Cardiac muscle cell (in vitro differentiated cells and primary cell): ENCODE data around the gene FNDC3A. TPM values are rescaled to one million over a fixed set of nuclear protein-coding genes. Genes with fewer than 3 reads are reported as not detected.
"Not testable (repeated sequence)": the region's sequence is repeated elsewhere in the genome, so short reads cannot be mapped to it uniquely, and the experiment has no call there.

Experiments used
- DNase-seq, 2 donors: peaks; one replicate each; pipeline versions ENCODE4 v3.0.0 to v3.0.0-alpha.2; 2010 to 2017; ENCODE audit warnings: low read depth in 1 of 2, low spot score in 1 of 2
- H3K27ac ChIP-seq: fragments of 200-600 bp; sonication (generic); 2 replicates; pipeline ENCODE4 v1.5.1; 2016
- H3K27me3 ChIP-seq: fragments of 200-600 bp; sonication (generic); 2 replicates; pipeline ENCODE4 v1.6.0; 2016; ENCODE audit warnings: control low read depth
- H3K36me3 ChIP-seq: fragments of 200-600 bp; sonication (generic); 2 replicates; pipeline ENCODE4 v1.5.1; 2016; ENCODE audit warnings: control low read depth
- H3K4me1 ChIP-seq: fragments of 200-600 bp; sonication (generic); 2 replicates; pipeline ENCODE4 v1.8.1; 2017; ENCODE audit warnings: low read depth, mild to moderate bottlenecking, mixed run types
- H3K4me3 ChIP-seq: fragments of 200-600 bp; sonication (generic); 2 replicates; pipeline ENCODE4 v1.5.1; 2016; ENCODE audit warnings: mild to moderate bottlenecking
- H3K9me3 ChIP-seq: fragments of 200-600 bp; sonication (generic); 2 replicates; pipeline ENCODE4 v1.5.1; 2017; ENCODE audit warnings: low read depth, mild to moderate bottlenecking, control low read depth
- polyA plus RNA-seq: library from polyadenylated mRNA; unstranded; fragments of >200 nt; fragmentation: Nextera tagmentation; extraction: Ambion mirVana; gene quantifications from 2 replicates; pipeline ENCODE4 v1.2.1, GENCODE V29; 2016
- total RNA-seq: library from RNA; depleted of rRNA; stranded (reverse); fragments of >200 nt; gene quantifications from 2 replicates; pipeline ENCODE4 v1.2.3, GENCODE V29; 2016
- TF ChIP-seq, protein P1 (sequence below): IDR thresholded peaks from 2 replicates; pipeline ENCODE4 v1.5.1; 2012; ENCODE audit warnings: low read depth, mild to moderate bottlenecking, low read length

The FNDC3A gene
- total and polyA plus RNA-seq, 2 experiments from 2014 or later = 18.6 to 28.4 TPM

DNA sequence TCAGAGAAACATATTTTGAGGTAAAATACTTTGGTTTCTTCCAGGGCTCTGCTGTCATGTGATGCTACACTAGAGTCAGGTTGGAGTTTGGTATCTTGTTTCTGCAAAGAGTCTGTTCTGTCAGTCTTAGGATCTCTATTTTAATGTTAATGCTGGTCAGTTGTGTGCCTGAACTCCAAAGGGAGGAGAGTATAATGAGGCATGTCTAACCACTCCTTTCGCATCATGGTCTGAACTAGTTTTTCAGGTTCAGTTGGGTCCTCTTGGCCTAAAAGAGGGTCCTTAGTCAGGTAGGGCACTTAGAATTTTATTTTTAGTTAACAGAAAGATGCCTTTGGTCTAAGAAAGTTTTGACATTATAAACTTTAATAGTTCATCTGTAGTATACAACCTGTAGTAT lies 78.2 kb downstream of the FNDC3A start:
- Histone ChIP-seq H3K27ac (no peak overlapping the region), H3K9me3 (no peaks in the 10 kb centered on the region), H3K4me1 (no peaks in the 10 kb centered on the region), H3K27me3 (no peaks in the 10 kb centered on the region), H3K36me3 (no peaks in the 10 kb centered on the region), H3K4me3 (no peak overlapping the region)
- DNase-seq = no peak
- TF ChIP-seq, protein P1, sequence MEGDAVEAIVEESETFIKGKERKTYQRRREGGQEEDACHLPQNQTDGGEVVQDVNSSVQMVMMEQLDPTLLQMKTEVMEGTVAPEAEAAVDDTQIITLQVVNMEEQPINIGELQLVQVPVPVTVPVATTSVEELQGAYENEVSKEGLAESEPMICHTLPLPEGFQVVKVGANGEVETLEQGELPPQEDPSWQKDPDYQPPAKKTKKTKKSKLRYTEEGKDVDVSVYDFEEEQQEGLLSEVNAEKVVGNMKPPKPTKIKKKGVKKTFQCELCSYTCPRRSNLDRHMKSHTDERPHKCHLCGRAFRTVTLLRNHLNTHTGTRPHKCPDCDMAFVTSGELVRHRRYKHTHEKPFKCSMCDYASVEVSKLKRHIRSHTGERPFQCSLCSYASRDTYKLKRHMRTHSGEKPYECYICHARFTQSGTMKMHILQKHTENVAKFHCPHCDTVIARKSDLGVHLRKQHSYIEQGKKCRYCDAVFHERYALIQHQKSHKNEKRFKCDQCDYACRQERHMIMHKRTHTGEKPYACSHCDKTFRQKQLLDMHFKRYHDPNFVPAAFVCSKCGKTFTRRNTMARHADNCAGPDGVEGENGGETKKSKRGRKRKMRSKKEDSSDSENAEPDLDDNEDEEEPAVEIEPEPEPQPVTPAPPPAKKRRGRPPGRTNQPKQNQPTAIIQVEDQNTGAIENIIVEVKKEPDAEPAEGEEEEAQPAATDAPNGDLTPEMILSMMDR = no peak

- DNase-seq = no peak
- TF ChIP-seq, protein P1 = no peak
- no peaks in the 10 kb centered on the region for H3K4me1 ChIP-seq
- no peak overlapping the region for H3K27ac ChIP-seq
- no peaks in the 10 kb centered on the region for H3K36me3 ChIP-seq
- no peaks in the 10 kb centered on the region for H3K9me3 ChIP-seq
- no peak overlapping the region for H3K4me3 ChIP-seq
- no peaks in the 10 kb centered on the region for H3K27me3 ChIP-seq
Observed at GRCh38 chr13:49055021-49055420, 79.3 kb downstream of the FNDC3A start.

DNA sequence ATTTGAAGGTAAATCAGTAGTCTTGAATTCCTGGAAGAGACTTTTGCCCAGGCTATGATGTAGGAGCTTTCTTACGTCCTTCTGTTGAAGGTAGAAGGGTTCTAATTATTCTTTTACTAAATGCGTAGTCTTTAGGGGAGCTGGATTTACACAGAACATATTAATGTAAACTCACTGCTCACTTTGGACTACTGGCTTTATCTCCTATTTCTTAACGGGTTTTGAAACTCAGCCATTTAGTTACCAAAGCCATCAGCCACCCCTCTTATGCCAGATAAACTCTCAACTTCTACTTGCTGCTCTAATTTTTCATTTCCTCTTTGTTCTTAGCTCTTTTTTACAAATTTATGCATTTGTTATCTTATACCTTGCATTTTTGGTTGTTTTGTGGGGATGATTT lies 81.5 kb downstream of the FNDC3A start:
- peak in 1 of 2 donors; percentile 37 for DNase-seq
- Histone ChIP-seq H3K27ac (no peak overlapping the region), H3K4me3 (no peak overlapping the region), H3K4me1 (no peaks in the 10 kb centered on the region), H3K9me3 (no peaks in the 10 kb centered on the region), H3K27me3 (no peaks in the 10 kb centered on the region), H3K36me3 (no peaks in the 10 kb centered on the region)
- TF ChIP-seq, protein P1 = no peak

DNA sequence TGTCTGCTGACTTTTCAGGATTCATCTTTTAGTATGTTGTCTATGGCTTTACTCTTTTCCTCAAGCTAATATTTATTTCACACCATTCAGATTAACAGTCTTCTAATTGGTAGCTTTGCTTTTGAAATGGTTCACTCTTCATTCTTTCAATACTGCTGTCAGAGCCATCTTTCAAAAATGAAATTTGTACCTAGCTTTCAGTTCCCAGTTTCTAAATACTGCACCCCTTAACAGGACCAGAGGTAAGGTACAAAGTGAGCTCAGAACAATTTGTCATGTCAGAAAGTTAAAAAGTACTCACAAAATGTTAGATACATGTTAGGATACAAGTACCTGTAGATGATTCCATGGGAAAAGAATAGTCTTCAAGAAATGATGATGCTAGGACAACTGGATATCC lies 83.0 kb downstream of the FNDC3A start:
- Histone ChIP-seq H3K4me3 (no peak overlapping the region), H3K27ac (no peak overlapping the region), H3K36me3 (no peaks in the 10 kb centered on the region), H3K9me3 (no peaks in the 10 kb centered on the region), H3K27me3 (no peaks in the 10 kb centered on the region), H3K4me1 (no peaks in the 10 kb centered on the region)
- no peak for DNase-seq
- TF ChIP-seq, protein P1 = no peak

GRCh38 chr13:49060678-49061387 lies 85.1 kb downstream of the FNDC3A start:
- H3K36me3 ChIP-seq = no peaks in the 10 kb centered on the region
- H3K9me3 ChIP-seq = no peaks in the 10 kb centered on the region
- no peak overlapping the region for H3K27ac ChIP-seq
- no peak overlapping the region for H3K4me3 ChIP-seq
- no peaks in the 10 kb centered on the region for H3K4me1 ChIP-seq
- DNase-seq = peak in 1 of 2 donors; percentile 60
- TF ChIP-seq, protein P1 = no peak
- no peaks in the 10 kb centered on the region for H3K27me3 ChIP-seq

DNA sequence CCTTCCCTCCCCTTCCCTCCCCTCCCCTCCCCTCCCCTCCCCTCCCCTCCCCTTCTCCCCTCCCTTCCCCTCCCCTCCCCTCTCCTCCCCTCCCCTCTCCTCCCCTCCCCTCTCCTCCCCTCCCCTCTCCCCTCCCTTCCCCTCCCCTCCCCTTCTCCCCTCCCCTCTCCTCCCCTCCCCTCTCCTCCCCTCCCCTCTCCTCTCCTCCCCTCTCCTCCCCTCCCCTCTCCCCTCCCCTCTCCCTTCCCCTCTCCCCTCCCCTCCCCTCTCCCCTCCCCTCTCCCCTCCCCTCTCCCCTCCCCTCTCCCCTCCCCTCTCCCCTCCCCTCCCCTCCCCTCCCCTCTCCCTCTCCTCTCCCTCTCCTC lies 85.7 kb downstream of the FNDC3A start:
- H3K27ac ChIP-seq, H3K9me3 ChIP-seq, H3K27me3 ChIP-seq, DNase-seq, H3K36me3 ChIP-seq, H3K4me1 ChIP-seq, H3K4me3 ChIP-seq: not testable (repeated sequence)
